Measurements from ENCODE around the gene TAP2. TPM values are rescaled to one million over a fixed set of nuclear protein-coding genes. Genes with fewer than 3 reads are reported as not detected.

The TAP2 gene
- total and polyA plus RNA-seq, 2 of the 13 experiments (the other 11 are each of a cell fraction or from before 2014, with no cell fraction given) = 10.3 to 17.6 TPM

- no peak for TF ChIP-seq ZMYM2 (CRISPR knock-in tag; IDR thresholded peaks at IDR 0.05)
- TF ChIP-seq LCORL (IDR thresholded peaks at IDR 0.05) = no peak
- TF ChIP-seq LCORL (CRISPR knock-in tag; IDR thresholded peaks at IDR 0.05) = 0 out of 2 replicates have a peak, but pooled peaks have one; percentile 35
- no peak for TF ChIP-seq ZFY (CRISPR knock-in tag; IDR thresholded peaks at IDR 0.05)
- 0 out of 2 replicates have a peak, but pooled peaks have one; percentile 22 for TF ChIP-seq ZNF33B (CRISPR knock-in tag; IDR thresholded peaks at IDR 0.05)
- TF ChIP-seq ETV5 (CRISPR knock-in tag; IDR thresholded peaks at IDR 0.05; ENCODE audit: borderline replicate concordance) = no peak
- TF ChIP-seq ARID5B (CRISPR knock-in tag; IDR thresholded peaks at IDR 0.05) = peak; percentile 34; the same call in 1 of the 2 replicates
- no peak for TF ChIP-seq ZBTB21 (CRISPR knock-in tag; IDR thresholded peaks at IDR 0.05)
- peak; percentile 71 for TF ChIP-seq ELF1 (CRISPR knock-in tag; IDR thresholded peaks at IDR 0.05)
- TF ChIP-seq ZBTB8A (CRISPR knock-in tag; IDR thresholded peaks at IDR 0.05; ENCODE audit: borderline replicate concordance, low read depth) = no peak
- peak; percentile 38; the same call in 1 of the 2 replicates for TF ChIP-seq NCOR1 (IDR thresholded peaks at IDR 0.05; ENCODE audit: borderline replicate concordance, low read length)
- TF ChIP-seq ZBTB37 (CRISPR knock-in tag; IDR thresholded peaks at IDR 0.05) = peak; percentile 22; the same call in 1 of the 2 replicates
- TF ChIP-seq RFXANK (CRISPR knock-in tag; IDR thresholded peaks at IDR 0.05) = no peak
- TF ChIP-seq MYPOP (CRISPR knock-in tag; IDR thresholded peaks at IDR 0.05) = peak; percentile 63
- 0 out of 2 replicates have a peak, but pooled peaks have one; percentile 35 for TF ChIP-seq ZNF878 (CRISPR knock-in tag; IDR thresholded peaks at IDR 0.05)
- no peak for TF ChIP-seq CBX2 (IDR thresholded peaks at IDR 0.05; ENCODE audit: low read depth, low read length)
- TF ChIP-seq CBX2 (CRISPR knock-in tag; IDR thresholded peaks at IDR 0.05; ENCODE audit: low read depth) = no peak
- TF ChIP-seq PLSCR1 (CRISPR knock-in tag; IDR thresholded peaks at IDR 0.05; ENCODE audit: borderline replicate concordance) = no peak
- peak; percentile 4 for TF ChIP-seq ZFP36 (IDR thresholded peaks at IDR 0.05; ENCODE audit: borderline replicate concordance, low read depth, low read length, partially characterized antibody)
- no peak for TF ChIP-seq ZNF230 (CRISPR knock-in tag; IDR thresholded peaks at IDR 0.05)
- no peak for TF ChIP-seq CREB1 (IDR thresholded peaks at IDR 0.05)
- no peak for TF ChIP-seq CREB1 (CRISPR knock-in tag; IDR thresholded peaks at IDR 0.05)
Measured at GRCh38 chr6:32796848-32797776, 41.4 kb downstream of the TAP2 start (continued).
